SHP77 (cell line): ENCODE results near the gene COL4A1.

ENCODE experiments used
- DNase-seq, 2 experiments: peaks; one replicate each; lab custom pipeline; 2025; lab: John Stamatoyannopoulos, UW

COL4A1 gene

GRCh38 chr13:110308656-110309359 lies 1.9 kb upstream of the COL4A1 start:
- DNase-seq = no peak

- DNase-seq = no peak
These were observed 1.1 kb upstream of the COL4A1 start for GRCh38 chr13:110307767-110308655.

- no peak for DNase-seq
These were observed 507 bp downstream of the COL4A1 start for GRCh38 chr13:110306340-110306959.

- no peak for DNase-seq
These were observed 1.0 kb downstream of the COL4A1 start for GRCh38 chr13:110305949-110306339.

GRCh38 chr13:110305544-110305943 lies 1.4 kb downstream of the COL4A1 start:
- no peak for DNase-seq

GRCh38 chr13:110305001-110305400 lies 2.0 kb downstream of the COL4A1 start:
- DNase-seq = no peak

- DNase-seq = no peak
These were observed 2.7 kb downstream of the COL4A1 start for GRCh38 chr13:110304256-110304655.

GRCh38 chr13:110303644-110304043 lies 3.3 kb downstream of the COL4A1 start:
- no peak for DNase-seq

- DNase-seq = no peak
These were observed 4.0 kb downstream of the COL4A1 start for GRCh38 chr13:110302997-110303396.

GRCh38 chr13:110301606-110302553 lies 5.1 kb downstream of the COL4A1 start:
- DNase-seq = no peak

- DNase-seq = no peak
These were observed 5.9 kb downstream of the COL4A1 start for GRCh38 chr13:110301083-110301482.

- no peak for DNase-seq
These were observed 6.7 kb downstream of the COL4A1 start for GRCh38 chr13:110300090-110300815.

GRCh38 chr13:110299283-110299840 lies 7.6 kb downstream of the COL4A1 start:
- no peak for DNase-seq

- no peak for DNase-seq
These were observed 8.3 kb downstream of the COL4A1 start for GRCh38 chr13:110298505-110299282.

GRCh38 chr13:110297766-110298504 lies 9.0 kb downstream of the COL4A1 start:
- no peak for DNase-seq

- DNase-seq = no peak
These were observed 9.9 kb downstream of the COL4A1 start for GRCh38 chr13:110297011-110297410.

GRCh38 chr13:110294622-110295021 lies 12.3 kb downstream of the COL4A1 start:
- no peak for DNase-seq

GRCh38 chr13:110294146-110294545 lies 12.8 kb downstream of the COL4A1 start:
- no peak for DNase-seq

- DNase-seq = no peak
These were observed 13.3 kb downstream of the COL4A1 start for GRCh38 chr13:110293649-110294048.
